ENCODE results near the gene FAM117B. TPM values are rescaled to one million over a fixed set of nuclear protein-coding genes. Genes with fewer than 3 reads are reported as not detected.

FAM117B gene
- total and polyA plus RNA-seq, 2 of the 8 experiments (the other 6 are each of a cell fraction or from before 2014, with no cell fraction given) = 3.9 to 22.6 TPM

DNA sequence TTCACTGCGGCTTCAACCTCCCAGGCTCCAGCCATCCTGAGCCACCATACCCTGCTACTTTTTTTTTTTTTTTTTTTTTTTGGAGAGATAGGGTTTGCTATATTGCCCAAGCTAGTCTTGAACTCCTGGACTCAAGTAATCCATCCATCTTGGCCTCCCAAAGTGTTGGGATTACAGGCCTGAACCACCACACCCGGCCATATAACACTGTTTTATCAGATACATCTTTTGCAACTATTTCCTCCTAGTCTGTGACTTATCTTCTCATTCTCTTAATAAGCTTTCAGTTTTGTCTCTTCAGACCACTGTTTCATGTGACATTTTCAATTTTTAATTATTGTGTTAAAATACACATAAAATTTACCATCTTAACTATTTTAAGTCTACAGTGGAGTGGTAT lies 35.7 kb upstream of the FAM117B start:
- Histone ChIP-seq H4K91ac (replicated peaks; ENCODE audit: insufficient read length, low read length) (no peak overlapping the region), H3K4ac (replicated peaks; ENCODE audit: insufficient read length, low read depth, low read length) (no peak overlapping the region), H4K8ac (ENCODE audit: extremely low read depth, insufficient read depth, low read length) (no peak overlapping the region), H3K9ac (replicated peaks in 1 of 4; ENCODE audit: extremely low read depth in 1 of 4, low read depth in 3 of 4, low read length in 3 of 4) (no peak overlapping the region), H3K14ac (ENCODE audit: insufficient read length) (no peak overlapping the region), H4K5ac (ENCODE audit: insufficient read length, low read depth, low read length) (no peak overlapping the region), H3K9me3 (ENCODE audit: insufficient read depth in 2 of 2, low read depth in 1 of 2, low read length in 1 of 2) (no peaks in the 10 kb centered on the region), H3K79me2 (ENCODE audit: control insufficient read depth in 1 of 2, insufficient read depth in 2 of 2, low read length in 2 of 2) (no peaks in the 10 kb centered on the region), H2BK120ac (replicated peaks; ENCODE audit: low read depth, low read length) (no peak overlapping the region), H2AK5ac (ENCODE audit: low read depth, low read length) (no peak overlapping the region), H3K4me3 (ENCODE audit: extremely low read depth in 1 of 4, insufficient read depth in 2 of 4, low read depth in 3 of 4, low read length in 4 of 4) (no peak overlapping the region), H3K18ac (ENCODE audit: extremely low read depth, low read length) (no peak overlapping the region), H2BK20ac (ENCODE audit: low read length) (no peak overlapping the region), H2BK15ac (ENCODE audit: low read length) (no peak overlapping the region), H2BK12ac (ENCODE audit: low read depth, low read length) (no peak overlapping the region), H3K27ac (ENCODE audit: low read depth, low read length) (no peak overlapping the region), H3K4me1 (replicated peaks in 1 of 4; ENCODE audit: control insufficient read depth in 3 of 4, insufficient read depth in 4 of 4, low read length in 3 of 4) (no peaks in the 10 kb centered on the region), H3K36me3 (ENCODE audit: control insufficient read depth in 2 of 4, insufficient read depth in 4 of 4, low read length in 3 of 4) (no peaks in the 10 kb centered on the region), H2AFZ (ENCODE audit: low read length) (no peak overlapping the region), H3K23me2 (ENCODE audit: low read depth, low read length) (no peaks in the 10 kb centered on the region), H3K56ac (replicated peaks; ENCODE audit: insufficient read length, low read depth, low read length) (no peak overlapping the region), H3K27me3 (replicated peaks in 1 of 4; ENCODE audit: control insufficient read depth in 3 of 4, extremely low read depth in 1 of 4, insufficient read depth in 3 of 4, low read length in 3 of 4) (no peaks in the 10 kb centered on the region), H2BK5ac (ENCODE audit: low read depth, low read length) (no peak overlapping the region), H3K23ac (ENCODE audit: insufficient read length) (no peak overlapping the region), H4K20me1 (replicated peaks in 1 of 2; ENCODE audit: control insufficient read depth in 1 of 2, insufficient read depth in 2 of 2, low read length in 2 of 2) (no peaks in the 10 kb centered on the region), H3K79me1 (ENCODE audit: low read depth, low read length) (no peaks in the 10 kb centered on the region), H3K4me2 (ENCODE audit: insufficient read depth in 1 of 2, low read depth in 2 of 2, low read length in 2 of 2) (no peak overlapping the region)
- POLR2A ChIA-PET (ENCODE audit: partially characterized antibody) = no interaction called here
- 87% methylated on average over 2 of the region's 2 CpGs; no CpG with 5 or more reads in 1 of the 2 experiments for WGBS, 2 experiments (ENCODE audit: extremely low coverage in 1 of 2, insufficient coverage in 1 of 2, insufficient read length in 1 of 2, insufficient replicate concordance in 2 of 2, low coverage in 1 of 2, low lambda C conversion rate in 2 of 2, missing lambda C conversion rate in 1 of 2)
- no peak for FAIRE-seq
- CTCF ChIA-PET (ENCODE audit: partially characterized antibody) = interaction anchor here (2.1 kb wide), 1 partner anchor 10 kb away, joined by 16 read pairs; no protein-coding TSS in a partner anchor
- no peak for DNase-seq (ENCODE audit: low read depth in 1 of 2, low spot score in 2 of 2)
- TF ChIP-seq SIX5 (IDR thresholded peaks at IDR 0.05; ENCODE audit: low read depth, low read length) = no peak
- TF ChIP-seq, protein P1, sequence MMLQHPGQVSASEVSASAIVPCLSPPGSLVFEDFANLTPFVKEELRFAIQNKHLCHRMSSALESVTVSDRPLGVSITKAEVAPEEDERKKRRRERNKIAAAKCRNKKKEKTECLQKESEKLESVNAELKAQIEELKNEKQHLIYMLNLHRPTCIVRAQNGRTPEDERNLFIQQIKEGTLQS (IDR thresholded peaks at IDR 0.05; ENCODE audit: insufficient read depth, low read depth, low read length) = no peak
- no peak for TF ChIP-seq TAF7 (optimal IDR thresholded peaks at IDR 0.05; ENCODE audit: borderline replicate concordance, low read depth, low read length)
- no peak for TF ChIP-seq CHD1 (IDR thresholded peaks at IDR 0.05; ENCODE audit: low read depth, low read length)

All from H1 (cell line).